IPS-18a (cell line): ENCODE results near the gene LIN52.

Experiments used
- H3K27ac ChIP-seq: one replicate; pipeline ENCODE4 v1.5.1; 2013; ENCODE audit warnings: low read length
- H3K27me3 ChIP-seq: one replicate; pipeline ENCODE4 v1.6.1; 2013; ENCODE audit warnings: mild to moderate bottlenecking, low read length; ENCODE audit not compliant: control insufficient read depth, insufficient read depth
- H3K36me3 ChIP-seq: one replicate; pipeline ENCODE4 v1.6.1; 2013; ENCODE audit warnings: low read depth, low read length; ENCODE audit not compliant: control insufficient read depth
- H3K4me1 ChIP-seq: one replicate; pipeline ENCODE4 v1.6.1; 2013; ENCODE audit warnings: low read depth, low read length; ENCODE audit not compliant: control insufficient read depth
- H3K4me3 ChIP-seq: one replicate; pipeline ENCODE4 v1.5.1; 2013; ENCODE audit warnings: low read length
- H3K9ac ChIP-seq: one replicate; pipeline ENCODE4 v1.6.1; 2013; ENCODE audit warnings: mild to moderate bottlenecking, low read length, moderate library complexity
- H3K9me3 ChIP-seq: one replicate; pipeline ENCODE4 v1.6.1; 2013; ENCODE audit warnings: low read depth, low read length; ENCODE audit not compliant: control insufficient read depth

The LIN52 gene

GRCh38 chr14:74202113-74202512, 117.4 kb downstream of the LIN52 start:
- H3K9ac ChIP-seq: no peak overlapping the region
- H3K9me3 ChIP-seq: no peaks in the 10 kb centered on the region
- no peaks in the 10 kb centered on the region for H3K27me3 ChIP-seq
- peaks cover 23% of the 10 kb centered on the region for H3K36me3 ChIP-seq
- no peak overlapping the region for H3K27ac ChIP-seq
- H3K4me3 ChIP-seq: no peak overlapping the region
- no peaks in the 10 kb centered on the region for H3K4me1 ChIP-seq

DNA sequence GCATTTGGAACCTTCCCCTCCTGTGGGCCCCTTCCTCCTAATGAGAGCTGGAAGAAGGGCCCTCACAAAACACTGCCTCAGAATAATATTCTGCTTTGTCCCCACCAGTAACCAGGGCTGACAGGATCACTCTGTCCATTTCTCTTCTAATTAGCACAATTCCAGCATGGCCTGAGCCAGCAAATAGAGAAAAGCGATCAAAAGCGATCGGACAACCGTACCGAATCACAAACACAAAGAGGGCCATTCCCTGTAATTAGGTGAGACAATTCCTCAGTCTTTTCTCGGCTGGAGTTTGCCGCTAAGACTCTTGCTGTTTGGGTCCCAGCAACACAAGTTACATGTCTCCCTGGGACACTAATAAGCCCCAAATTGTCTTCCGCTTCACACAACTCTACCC, 118.9 kb downstream of the LIN52 start:
- H3K4me1 ChIP-seq: no peaks in the 10 kb centered on the region
- H3K27ac ChIP-seq: no peak overlapping the region

DNA sequence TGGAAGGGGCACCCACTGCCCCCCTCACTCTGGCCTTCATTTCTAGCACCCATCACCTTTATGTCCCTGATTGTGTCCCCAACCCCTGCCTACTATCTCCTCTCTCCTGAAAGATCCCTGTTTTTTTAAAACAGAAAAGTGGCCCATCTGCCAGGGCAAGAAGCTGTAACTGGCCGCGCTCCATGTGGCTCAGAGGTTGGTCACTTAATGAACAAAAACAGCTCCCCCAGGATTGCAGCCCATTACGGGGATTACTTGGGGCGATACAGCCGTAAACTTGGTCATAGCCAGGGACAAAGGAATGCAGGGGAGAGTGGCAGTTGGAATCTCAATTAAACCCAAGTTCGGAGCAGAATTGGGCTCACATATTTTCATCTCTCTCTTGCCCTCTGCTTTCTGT, 119.7 kb downstream of the LIN52 start:
- no peak overlapping the region for H3K27ac ChIP-seq
- no peaks in the 10 kb centered on the region for H3K9me3 ChIP-seq
- H3K27me3 ChIP-seq: no peaks in the 10 kb centered on the region
- H3K4me3 ChIP-seq: no peak overlapping the region
- no peaks in the 10 kb centered on the region for H3K4me1 ChIP-seq
- peaks cover 15% of the 10 kb centered on the region for H3K36me3 ChIP-seq
- H3K9ac ChIP-seq: no peak overlapping the region

More for the DNA sequence above, 118.9 kb downstream of the LIN52 start:
- Histone ChIP-seq H3K9me3 (no peaks in the 10 kb centered on the region), H3K9ac (no peak overlapping the region), H3K27me3 (no peaks in the 10 kb centered on the region), H3K4me3 (no peak overlapping the region), H3K36me3 (peaks cover 23% of the 10 kb centered on the region)

DNA sequence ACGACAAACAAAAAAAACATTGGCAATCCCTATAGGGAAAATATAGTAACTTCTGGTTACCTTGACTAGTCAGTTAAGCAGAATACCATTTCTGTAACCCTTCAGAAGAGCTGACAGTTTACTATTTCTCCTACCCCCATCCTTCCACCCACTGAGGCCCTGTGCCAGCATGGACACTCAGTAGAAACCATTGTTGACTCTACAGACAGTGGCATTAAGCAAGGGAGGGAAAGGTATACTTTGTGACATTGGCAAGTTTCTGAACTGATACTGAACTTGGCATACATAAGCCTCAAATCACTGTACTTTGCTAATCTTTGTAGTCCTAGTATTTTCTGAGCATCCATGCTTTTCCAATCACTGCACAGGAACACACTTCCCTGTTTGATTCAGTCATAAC, 121.1 kb downstream of the LIN52 start:
- Histone ChIP-seq H3K27me3 (no peaks in the 10 kb centered on the region), H3K27ac (no peak overlapping the region), H3K4me1 (no peaks in the 10 kb centered on the region), H3K4me3 (no peak overlapping the region), H3K36me3 (peaks cover 11% of the 10 kb centered on the region), H3K9ac (no peak overlapping the region), H3K9me3 (no peaks in the 10 kb centered on the region)

- peaks cover 7% of the 10 kb centered on the region for H3K36me3 ChIP-seq
Observed at GRCh38 chr14:74207943-74208342, 123.2 kb downstream of the LIN52 start.

DNA sequence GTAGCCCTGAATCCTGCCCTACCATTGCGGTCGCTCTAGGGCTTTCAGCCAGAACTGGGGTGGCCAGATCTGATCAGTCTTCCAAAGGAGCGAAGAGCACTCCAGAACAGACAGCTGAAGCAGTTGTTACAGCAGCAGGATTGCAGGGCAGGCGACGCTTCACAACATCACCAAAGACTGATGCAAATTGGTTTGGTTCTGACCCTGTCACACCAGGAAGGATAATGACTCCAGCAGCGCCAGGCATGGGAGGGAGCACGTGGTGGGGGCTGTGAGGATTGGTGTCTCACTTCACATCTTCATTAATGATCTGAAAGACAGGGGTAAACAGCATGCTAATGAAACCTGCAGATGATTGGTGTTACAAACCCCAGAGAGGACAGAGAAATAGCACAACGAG, 123.9 kb downstream of the LIN52 start:
- Histone ChIP-seq H3K4me1 (no peaks in the 10 kb centered on the region), H3K36me3 (peaks cover 2% of the 10 kb centered on the region), H3K27me3 (no peaks in the 10 kb centered on the region), H3K9me3 (no peaks in the 10 kb centered on the region), H3K4me3 (no peak overlapping the region), H3K27ac (no peak overlapping the region), H3K9ac (no peak overlapping the region)

More at GRCh38 chr14:74207943-74208342, 123.2 kb downstream of the LIN52 start:
- Histone ChIP-seq H3K9me3 (no peaks in the 10 kb centered on the region), H3K4me3 (no peak overlapping the region), H3K27ac (no peak overlapping the region), H3K9ac (no peak overlapping the region), H3K27me3 (no peaks in the 10 kb centered on the region), H3K4me1 (no peaks in the 10 kb centered on the region)

DNA sequence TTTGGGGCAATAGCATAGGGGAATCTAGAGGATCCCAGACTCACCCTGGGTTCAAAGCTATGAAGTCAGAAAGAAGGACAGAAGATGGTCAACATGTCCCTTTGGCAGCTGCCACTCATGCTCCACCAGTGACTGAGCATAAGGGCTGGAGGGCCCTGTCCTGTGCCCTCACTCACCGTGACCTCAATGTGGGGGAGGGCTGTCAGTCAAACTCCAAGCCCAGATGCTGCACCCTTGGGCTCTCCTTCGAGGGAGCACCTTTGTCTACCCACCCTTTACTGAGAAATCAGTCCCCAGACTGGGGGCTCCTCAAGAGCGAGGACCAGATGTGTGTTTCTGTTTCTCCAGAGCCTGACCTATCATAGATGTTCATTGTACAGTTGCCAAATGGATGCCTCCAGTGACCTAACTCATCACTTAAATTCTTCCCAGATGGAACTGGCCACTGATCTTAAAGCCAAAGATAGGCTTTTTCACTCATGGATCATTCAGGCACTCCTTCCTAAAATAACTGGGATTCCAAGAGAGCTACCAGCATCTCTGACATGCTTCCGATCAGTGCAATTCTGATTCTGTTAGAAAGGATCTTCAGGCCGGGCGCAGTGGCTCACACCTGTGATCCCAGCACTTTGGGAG, 127.3 kb downstream of the LIN52 start:
- no peak overlapping the region for H3K9ac ChIP-seq
- H3K4me1 ChIP-seq: no peaks in the 10 kb centered on the region
- no peak overlapping the region for H3K4me3 ChIP-seq
- no peak overlapping the region for H3K27ac ChIP-seq
- peaks cover 5% of the 10 kb centered on the region for H3K27me3 ChIP-seq
- H3K9me3 ChIP-seq: no peaks in the 10 kb centered on the region
- no peaks in the 10 kb centered on the region for H3K36me3 ChIP-seq

GRCh38 chr14:74213907-74214803, 129.4 kb downstream of the LIN52 start:
- H3K27ac ChIP-seq: no peak overlapping the region
- peaks cover 26% of the 10 kb centered on the region for H3K27me3 ChIP-seq
- no peaks in the 10 kb centered on the region for H3K4me1 ChIP-seq
- no peak overlapping the region for H3K9ac ChIP-seq
- no peak overlapping the region for H3K4me3 ChIP-seq
- no peaks in the 10 kb centered on the region for H3K9me3 ChIP-seq
- H3K36me3 ChIP-seq: no peaks in the 10 kb centered on the region

DNA sequence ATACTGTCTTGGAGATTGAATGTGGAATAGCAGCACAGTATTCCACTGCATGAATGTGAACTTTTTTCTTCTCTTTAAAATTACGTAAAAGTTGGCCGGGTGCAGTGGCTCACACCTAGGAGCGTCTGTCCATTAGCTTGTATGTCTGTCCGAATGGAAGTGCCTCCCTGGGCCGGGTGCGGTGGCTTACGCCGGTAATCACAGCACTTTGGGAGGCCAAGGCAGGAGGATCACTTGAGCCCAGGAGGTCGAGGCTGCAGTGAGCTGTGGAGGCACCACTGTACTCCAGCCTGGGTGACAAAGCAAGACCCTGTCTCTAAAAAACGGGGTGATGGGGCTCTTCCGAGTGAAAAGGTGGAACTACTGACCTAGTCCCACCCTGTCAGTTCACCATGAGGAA, 131.9 kb downstream of the LIN52 start:
- no peak overlapping the region for H3K9ac ChIP-seq
- H3K4me3 ChIP-seq: no peak overlapping the region
- H3K4me1 ChIP-seq: no peaks in the 10 kb centered on the region
- no peaks in the 10 kb centered on the region for H3K9me3 ChIP-seq
- no peak overlapping the region for H3K27ac ChIP-seq
- no peaks in the 10 kb centered on the region for H3K36me3 ChIP-seq
- peaks cover 26% of the 10 kb centered on the region for H3K27me3 ChIP-seq

GRCh38 chr14:74217672-74218448, 133.1 kb downstream of the LIN52 start:
- Histone ChIP-seq H3K4me3 (no peak overlapping the region), H3K27me3 (peaks cover 26% of the 10 kb centered on the region), H3K36me3 (no peaks in the 10 kb centered on the region), H3K4me1 (no peaks in the 10 kb centered on the region), H3K9ac (no peak overlapping the region), H3K27ac (no peak overlapping the region), H3K9me3 (no peaks in the 10 kb centered on the region)

DNA sequence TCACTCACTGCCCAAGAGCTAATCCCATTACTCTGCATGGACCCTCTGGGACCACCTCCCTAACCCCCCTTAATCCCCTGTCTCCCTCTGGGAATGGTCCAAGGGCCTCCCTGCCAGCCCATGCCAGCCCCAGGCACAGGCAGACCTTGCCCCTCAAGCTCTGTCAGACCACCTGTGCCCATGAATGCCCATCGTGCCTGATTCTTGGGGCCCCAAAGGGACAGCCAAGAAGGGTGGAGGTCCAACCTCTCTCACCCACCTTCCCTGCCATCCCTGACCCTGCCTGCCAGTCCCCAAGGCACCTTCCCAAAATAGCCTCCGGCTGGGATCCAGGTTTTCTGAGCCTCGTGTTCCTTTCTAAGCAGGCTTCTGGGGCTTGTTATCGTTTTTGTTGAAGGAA, 133.7 kb downstream of the LIN52 start:
- Histone ChIP-seq H3K27me3 (peaks cover 26% of the 10 kb centered on the region), H3K36me3 (no peaks in the 10 kb centered on the region), H3K4me1 (no peaks in the 10 kb centered on the region), H3K4me3 (no peak overlapping the region), H3K9ac (no peak overlapping the region), H3K27ac (no peak overlapping the region), H3K9me3 (no peaks in the 10 kb centered on the region)
